Fibroblast of lung (primary cell): ENCODE data around the gene MAGEF1. TPM values are rescaled to one million over a fixed set of nuclear protein-coding genes. Genes with fewer than 3 reads are reported as not detected.

Source experiments
- DNase-seq, 2 donors: peaks; one replicate each; pipeline versions ENCODE4 v3.0.0 to v3.0.0-alpha.2; 2010; ENCODE audit warnings: low read depth in 2 of 2
- H2AFZ ChIP-seq: 2 replicates; pipeline ENCODE4 v1.5.1; 2012; ENCODE audit warnings: low read length, control low read depth, inconsistent platforms
- H3K27ac ChIP-seq: 2 replicates; pipeline ENCODE4 v1.5.1; 2011; ENCODE audit warnings: low read length, control low read depth; ENCODE audit not compliant: insufficient read depth
- H3K27me3 ChIP-seq: 2 replicates; pipeline ENCODE4 v1.5.1; 2011; ENCODE audit warnings: mild to moderate bottlenecking, low read length; ENCODE audit not compliant: control insufficient read depth, insufficient read depth
- H3K36me3 ChIP-seq: 2 replicates; pipeline ENCODE4 v1.5.1; 2011; ENCODE audit warnings: low read length; ENCODE audit not compliant: control insufficient read depth, insufficient read depth
- H3K4me1 ChIP-seq: 2 replicates; pipeline ENCODE4 v1.5.1; 2011; ENCODE audit warnings: low read length; ENCODE audit not compliant: control insufficient read depth, insufficient read depth; ENCODE audit errors: extremely low read depth
- H3K4me2 ChIP-seq: 2 replicates; pipeline ENCODE4 v1.5.1; 2011; ENCODE audit warnings: low read length, control low read depth; ENCODE audit not compliant: insufficient read depth; ENCODE audit errors: extremely low read depth
- H3K4me3 ChIP-seq, 4 experiments: fragments of 200-600 bp in 1 of 4; sonication (generic) in 1 of 4; replicated peaks in 1 of 4; 2 replicates each; pipeline ENCODE4 v1.5.1; 2011 to 2016; ENCODE audit warnings: low read length in 4 of 4, low read depth in 3 of 4, mild to moderate bottlenecking in 3 of 4, control low read depth in 2 of 4, inconsistent platforms in 1 of 4, mixed read lengths in 1 of 4; ENCODE audit not compliant: insufficient read depth in 1 of 4; ENCODE audit errors: control extremely low read depth in 1 of 4
- H3K79me2 ChIP-seq: 2 replicates; pipeline ENCODE4 v1.5.1; 2012; ENCODE audit warnings: mild to moderate bottlenecking, low read length, inconsistent platforms; ENCODE audit not compliant: control insufficient read depth, insufficient read depth
- H3K9ac ChIP-seq: 2 replicates; pipeline ENCODE4 v1.5.1; 2011; ENCODE audit warnings: mild to moderate bottlenecking, low read length, control low read depth; ENCODE audit not compliant: insufficient read depth
- H3K9me3 ChIP-seq: 2 replicates; pipeline ENCODE4 v1.5.1; 2012; ENCODE audit warnings: low read depth, low read length; ENCODE audit not compliant: control insufficient read depth, insufficient read depth
- H4K20me1 ChIP-seq: 2 replicates; pipeline ENCODE4 v1.5.1; 2011; ENCODE audit warnings: low read length; ENCODE audit not compliant: control insufficient read depth, insufficient read depth; ENCODE audit errors: extremely low read depth
- EZH2 ChIP-seq: IDR thresholded peaks from 2 replicates; pipeline ENCODE4 v1.5.1; 2012; ENCODE audit warnings: low read length, control low read depth, mild to moderate bottlenecking; ENCODE audit errors: missing control alignments
- polyA plus RNA-seq, 2 donors: library from polyadenylated mRNA; depleted of rRNA in 1 of 2; stranded (reverse) in 1 of 2; unstranded in 1 of 2; fragments of >200 nt; gene quantifications; 2 replicates each; pipeline ENCODE4 v1.2.1, GENCODE V29; 2011 to 2012; ENCODE audit warnings: missing spikeins in 1 of 2
- total RNA-seq: library from RNA; depleted of rRNA; stranded (reverse); fragments of >200 nt; gene quantifications from 2 replicates; pipeline ENCODE4 v1.2.1, GENCODE V29; 2014
- TF ChIP-seq, protein P1 (sequence below), 2 donors: IDR thresholded peaks in 1 of 2; conservative IDR thresholded peaks in 1 of 2; 1 replicate in 1 of 2; 2 replicates in 1 of 2; pipeline ENCODE4 v1.5.1; 2011 to 2012; ENCODE audit warnings: low read length in 2 of 2, control low read depth in 1 of 2, inconsistent platforms in 1 of 2, low read depth in 1 of 2, mild to moderate bottlenecking in 1 of 2

The MAGEF1 gene
- total and polyA plus RNA-seq, 2 donors (not counting 1 experiment from before 2014, with no cell fraction given) = 21.5 to 22.6 TPM

DNA sequence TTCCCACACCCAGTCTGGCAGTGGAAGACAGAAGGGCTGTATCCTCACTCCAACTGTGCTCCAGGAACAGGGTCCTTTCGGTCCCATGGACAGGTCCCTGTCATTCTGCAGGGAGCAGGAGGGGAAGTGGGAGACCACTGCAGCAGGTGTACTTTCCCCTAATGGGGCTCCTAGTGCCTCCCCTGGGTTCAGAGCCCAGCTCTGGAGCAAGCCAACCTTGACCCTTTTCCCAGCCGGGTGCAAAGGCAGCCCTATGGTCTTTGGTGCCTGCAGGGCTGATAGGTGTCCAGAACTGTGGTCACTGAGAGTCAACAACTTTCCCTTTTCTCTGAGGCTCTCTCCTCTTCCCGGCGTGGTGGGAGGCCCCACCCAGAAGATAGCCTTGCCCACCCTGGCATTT, 26.8 kb downstream of the MAGEF1 start:
- Histone ChIP-seq H3K4me3 (no peak overlapping the region), H3K9me3 (no peaks in the 10 kb centered on the region), H3K27me3 (peaks cover 8% of the 10 kb centered on the region), H3K4me1 (peaks cover 7% of the 10 kb centered on the region), H3K36me3 (no peaks in the 10 kb centered on the region), H2AFZ (no peak overlapping the region), H3K4me2 (no peak overlapping the region), H3K27ac (no peak overlapping the region), H3K9ac (no peak overlapping the region), H3K79me2 (no peaks in the 10 kb centered on the region), H4K20me1 (no peaks in the 10 kb centered on the region)
- no peak for TF ChIP-seq EZH2
- TF ChIP-seq, protein P1, sequence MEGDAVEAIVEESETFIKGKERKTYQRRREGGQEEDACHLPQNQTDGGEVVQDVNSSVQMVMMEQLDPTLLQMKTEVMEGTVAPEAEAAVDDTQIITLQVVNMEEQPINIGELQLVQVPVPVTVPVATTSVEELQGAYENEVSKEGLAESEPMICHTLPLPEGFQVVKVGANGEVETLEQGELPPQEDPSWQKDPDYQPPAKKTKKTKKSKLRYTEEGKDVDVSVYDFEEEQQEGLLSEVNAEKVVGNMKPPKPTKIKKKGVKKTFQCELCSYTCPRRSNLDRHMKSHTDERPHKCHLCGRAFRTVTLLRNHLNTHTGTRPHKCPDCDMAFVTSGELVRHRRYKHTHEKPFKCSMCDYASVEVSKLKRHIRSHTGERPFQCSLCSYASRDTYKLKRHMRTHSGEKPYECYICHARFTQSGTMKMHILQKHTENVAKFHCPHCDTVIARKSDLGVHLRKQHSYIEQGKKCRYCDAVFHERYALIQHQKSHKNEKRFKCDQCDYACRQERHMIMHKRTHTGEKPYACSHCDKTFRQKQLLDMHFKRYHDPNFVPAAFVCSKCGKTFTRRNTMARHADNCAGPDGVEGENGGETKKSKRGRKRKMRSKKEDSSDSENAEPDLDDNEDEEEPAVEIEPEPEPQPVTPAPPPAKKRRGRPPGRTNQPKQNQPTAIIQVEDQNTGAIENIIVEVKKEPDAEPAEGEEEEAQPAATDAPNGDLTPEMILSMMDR (conservative IDR thresholded peaks at IDR 0.05 in 1 of 2, IDR thresholded peaks at IDR 0.05 in 1 of 2; ENCODE audit: low read depth in 1 of 2, low read length in 2 of 2) = no peak
- no peak for DNase-seq

DNA sequence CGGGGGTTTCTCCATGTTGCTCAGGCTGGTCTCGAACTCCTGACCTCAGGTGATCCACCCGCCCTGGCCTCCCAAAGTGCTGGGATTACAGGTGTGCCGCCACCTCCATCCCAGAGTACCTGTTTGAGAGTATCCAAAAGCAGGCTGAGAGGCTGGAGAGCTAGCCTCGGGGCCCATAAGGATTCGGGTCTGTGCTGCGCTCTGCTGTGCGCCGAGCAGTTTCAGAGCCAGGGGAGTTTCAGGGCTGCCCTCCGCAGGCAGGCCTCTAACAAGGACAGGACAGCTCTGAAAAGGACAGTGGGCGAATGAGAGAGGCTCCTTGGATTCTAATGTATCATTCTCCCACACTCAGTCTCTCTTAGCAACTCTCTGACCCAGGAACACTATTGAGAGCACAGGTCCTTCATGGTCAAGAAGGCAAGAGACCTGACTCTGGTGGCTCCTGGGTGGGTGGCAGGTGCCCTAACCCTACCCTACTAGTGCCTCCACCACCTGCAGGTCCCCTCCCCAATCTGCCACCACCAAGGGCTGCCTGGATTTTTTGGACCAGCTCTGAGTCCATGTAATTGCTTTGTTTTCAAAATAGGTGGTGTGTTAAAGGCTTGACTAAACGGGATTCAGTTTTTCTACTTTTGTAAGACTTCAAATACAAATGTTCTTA, 27.8 kb downstream of the MAGEF1 start:
- Histone ChIP-seq H4K20me1 (no peaks in the 10 kb centered on the region), H3K4me2 (no peak overlapping the region), H3K27ac (no peak overlapping the region), H3K4me1 (peaks cover 7% of the 10 kb centered on the region), H3K27me3 (peaks cover 11% of the 10 kb centered on the region), H3K9ac (no peak overlapping the region), H3K79me2 (no peaks in the 10 kb centered on the region), H3K4me3 (no peak overlapping the region), H3K36me3 (no peaks in the 10 kb centered on the region), H3K9me3 (no peaks in the 10 kb centered on the region), H2AFZ (no peak overlapping the region)
- no peak for DNase-seq
- TF ChIP-seq, protein P1 (conservative IDR thresholded peaks at IDR 0.05 in 1 of 2, IDR thresholded peaks at IDR 0.05 in 1 of 2; ENCODE audit: low read depth in 1 of 2, low read length in 2 of 2) = no peak
- no peak for TF ChIP-seq EZH2

DNA sequence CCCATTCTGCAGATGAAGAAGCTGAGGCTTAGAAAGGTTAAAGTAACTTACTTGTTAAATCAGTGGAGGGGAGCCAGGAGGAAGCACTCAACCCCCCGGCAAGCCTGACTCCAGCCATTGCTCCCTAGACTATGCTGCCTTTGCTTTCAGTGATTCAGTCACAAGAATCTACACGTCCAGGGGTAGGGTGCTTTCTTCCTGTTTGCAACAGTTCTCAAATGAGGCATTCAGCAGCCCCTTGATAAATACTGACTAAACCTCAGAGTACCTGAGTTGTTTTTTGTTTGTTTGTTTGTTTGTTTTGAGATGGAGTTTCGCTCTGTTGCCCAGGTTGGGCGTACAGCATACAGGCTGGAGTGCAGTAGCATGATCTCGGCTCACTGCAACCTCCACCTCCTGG, 28.6 kb downstream of the MAGEF1 start:
- no peak overlapping the region for H2AFZ ChIP-seq
- H4K20me1 ChIP-seq = no peaks in the 10 kb centered on the region
- H3K9me3 ChIP-seq = no peaks in the 10 kb centered on the region
- H3K4me1 ChIP-seq = peaks cover 5% of the 10 kb centered on the region
- no peak overlapping the region for H3K9ac ChIP-seq
- H3K79me2 ChIP-seq = no peaks in the 10 kb centered on the region
- no peak overlapping the region for H3K4me3 ChIP-seq
- DNase-seq = no peak
- no peak overlapping the region for H3K4me2 ChIP-seq
- no peak for TF ChIP-seq EZH2
- TF ChIP-seq, protein P1 (conservative IDR thresholded peaks at IDR 0.05 in 1 of 2, IDR thresholded peaks at IDR 0.05 in 1 of 2; ENCODE audit: low read depth in 1 of 2, low read length in 2 of 2) = no peak
- no peak overlapping the region for H3K27ac ChIP-seq
- peaks cover 14% of the 10 kb centered on the region for H3K27me3 ChIP-seq
- no peaks in the 10 kb centered on the region for H3K36me3 ChIP-seq
